Type B pancreatic cell (in vitro differentiated cells): ENCODE data around the gene POC1A. TPM values are rescaled to one million over a fixed set of nuclear protein-coding genes. Genes with fewer than 3 reads are reported as not detected.

ENCODE experiments used
- DNase-seq: peaks from one replicate; pipeline ENCODE4 v3.0.0; 2021; ENCODE audit warnings: mixed read lengths; ENCODE audit not compliant: unreplicated experiment; ENCODE audit errors: extremely low spot score
- H3K27ac Mint-ChIP-seq: 2 replicates; pipeline ENCODE4 v1.8.0; 2021; ENCODE audit warnings: mild to moderate bottlenecking, mixed read lengths
- H3K27me3 Mint-ChIP-seq: 2 replicates; pipeline ENCODE4 v1.8.0; 2021; ENCODE audit warnings: mixed read lengths
- H3K36me3 Mint-ChIP-seq: 2 replicates; pipeline ENCODE4 v1.8.0; 2021; ENCODE audit warnings: mixed read lengths
- H3K4me1 Mint-ChIP-seq: one replicate; pipeline ENCODE4 v1.8.0; 2021; ENCODE audit warnings: mixed read lengths; ENCODE audit not compliant: unreplicated experiment
- H3K4me3 Mint-ChIP-seq: 2 replicates; pipeline ENCODE4 v1.8.0; 2021; ENCODE audit warnings: mild to moderate bottlenecking, mixed read lengths
- H3K9me3 Mint-ChIP-seq: 2 replicates; pipeline ENCODE4 v1.8.0; 2021; ENCODE audit warnings: mixed read lengths
- total RNA-seq: library from RNA; stranded (reverse); gene quantifications from 2 replicates; pipeline ENCODE4 v1.2.1, GENCODE V29; 2021; ENCODE audit warnings: low replicate concordance
- TF ChIP-seq, protein P1 (sequence below): fragments of 200-600 bp; sonication (generic); conservative IDR thresholded peaks from 2 replicates; pipeline ENCODE4 v1.5.0; 2021; ENCODE audit warnings: antibody characterized with exemption, mild to moderate bottlenecking

POC1A gene
- total RNA-seq, 1 donor from 2014 or later: 19.1 TPM

DNA sequence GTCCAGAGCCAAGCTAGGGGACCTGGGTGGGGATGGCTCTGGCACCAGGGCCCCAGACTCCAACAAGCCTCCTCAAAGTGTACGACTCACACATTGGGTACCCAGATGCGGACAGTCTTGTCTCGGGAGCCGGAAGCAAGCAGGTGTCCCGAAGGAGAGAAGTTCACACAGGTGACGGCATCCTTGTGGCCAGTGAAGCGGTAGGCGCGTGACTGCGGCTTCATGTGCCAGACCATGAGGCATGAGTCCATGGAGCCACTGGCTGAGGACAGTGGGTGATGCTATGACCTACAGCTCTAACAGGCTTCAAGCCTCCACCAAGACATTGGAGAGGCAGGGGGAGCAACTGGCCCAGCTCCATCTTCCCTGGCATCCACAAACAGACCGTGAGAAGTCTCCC, 4.5 kb downstream of the POC1A start:
- Mint-ChIP-seq H3K27ac (no peak overlapping the region), H3K9me3 (no peaks in the 10 kb centered on the region), H3K27me3 (no peaks in the 10 kb centered on the region), H3K4me1 (peaks cover 4% of the 10 kb centered on the region), H3K36me3 (no peaks in the 10 kb centered on the region), H3K4me3 (no peak overlapping the region)
- no peak for DNase-seq
- TF ChIP-seq, protein P1, sequence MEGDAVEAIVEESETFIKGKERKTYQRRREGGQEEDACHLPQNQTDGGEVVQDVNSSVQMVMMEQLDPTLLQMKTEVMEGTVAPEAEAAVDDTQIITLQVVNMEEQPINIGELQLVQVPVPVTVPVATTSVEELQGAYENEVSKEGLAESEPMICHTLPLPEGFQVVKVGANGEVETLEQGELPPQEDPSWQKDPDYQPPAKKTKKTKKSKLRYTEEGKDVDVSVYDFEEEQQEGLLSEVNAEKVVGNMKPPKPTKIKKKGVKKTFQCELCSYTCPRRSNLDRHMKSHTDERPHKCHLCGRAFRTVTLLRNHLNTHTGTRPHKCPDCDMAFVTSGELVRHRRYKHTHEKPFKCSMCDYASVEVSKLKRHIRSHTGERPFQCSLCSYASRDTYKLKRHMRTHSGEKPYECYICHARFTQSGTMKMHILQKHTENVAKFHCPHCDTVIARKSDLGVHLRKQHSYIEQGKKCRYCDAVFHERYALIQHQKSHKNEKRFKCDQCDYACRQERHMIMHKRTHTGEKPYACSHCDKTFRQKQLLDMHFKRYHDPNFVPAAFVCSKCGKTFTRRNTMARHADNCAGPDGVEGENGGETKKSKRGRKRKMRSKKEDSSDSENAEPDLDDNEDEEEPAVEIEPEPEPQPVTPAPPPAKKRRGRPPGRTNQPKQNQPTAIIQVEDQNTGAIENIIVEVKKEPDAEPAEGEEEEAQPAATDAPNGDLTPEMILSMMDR: no peak

DNA sequence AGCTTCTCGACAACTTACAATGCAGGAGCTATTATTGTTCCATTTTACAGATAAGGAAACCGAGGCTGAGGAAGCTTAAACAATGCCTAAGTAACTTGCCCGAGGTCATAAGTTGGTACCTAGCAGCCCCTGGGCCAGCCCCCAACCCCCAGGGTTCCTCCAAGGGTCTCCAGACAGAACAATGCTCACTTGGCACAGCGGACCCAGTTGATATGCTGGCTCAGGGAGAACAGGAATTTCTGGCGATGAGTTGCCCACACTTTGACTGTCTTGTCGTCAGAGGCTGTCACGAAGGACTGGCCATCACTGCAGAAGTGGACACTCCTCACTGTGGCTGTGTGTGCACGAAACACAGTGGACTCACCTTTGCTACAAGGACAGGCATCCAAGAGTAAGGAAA, 5.2 kb downstream of the POC1A start:
- H3K27me3 Mint-ChIP-seq: no peaks in the 10 kb centered on the region
- TF ChIP-seq, protein P1: no peak
- no peak overlapping the region for H3K27ac Mint-ChIP-seq
- H3K36me3 Mint-ChIP-seq: no peaks in the 10 kb centered on the region
- H3K4me3 Mint-ChIP-seq: no peak overlapping the region
- H3K4me1 Mint-ChIP-seq: peaks cover 3% of the 10 kb centered on the region
- no peak for DNase-seq
- H3K9me3 Mint-ChIP-seq: no peaks in the 10 kb centered on the region

DNA sequence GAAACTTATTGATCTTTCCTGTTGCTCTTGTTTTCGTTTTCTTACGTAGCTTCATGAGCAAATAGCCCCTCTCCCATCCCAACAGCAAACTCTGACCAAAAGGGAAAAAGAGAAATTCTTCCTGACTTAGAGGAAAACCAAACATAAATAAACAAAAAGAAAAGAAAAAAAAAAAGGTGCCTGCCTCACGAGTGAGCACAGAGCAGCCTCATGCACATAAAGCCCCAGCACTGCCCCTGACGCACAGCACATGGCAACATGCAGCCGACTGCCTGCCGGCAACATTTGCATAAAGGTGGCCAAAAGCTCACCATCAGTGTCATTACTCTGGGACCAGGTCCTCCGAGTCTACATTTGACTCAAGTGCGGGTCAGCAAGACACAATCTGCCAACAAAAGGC, 6.4 kb downstream of the POC1A start:
- H3K9me3 Mint-ChIP-seq: no peaks in the 10 kb centered on the region
- H3K4me1 Mint-ChIP-seq: no peaks in the 10 kb centered on the region
- H3K27ac Mint-ChIP-seq: no peak overlapping the region
- DNase-seq: no peak
- H3K4me3 Mint-ChIP-seq: no peak overlapping the region
- H3K27me3 Mint-ChIP-seq: no peaks in the 10 kb centered on the region
- TF ChIP-seq, protein P1: no peak
- no peaks in the 10 kb centered on the region for H3K36me3 Mint-ChIP-seq

DNA sequence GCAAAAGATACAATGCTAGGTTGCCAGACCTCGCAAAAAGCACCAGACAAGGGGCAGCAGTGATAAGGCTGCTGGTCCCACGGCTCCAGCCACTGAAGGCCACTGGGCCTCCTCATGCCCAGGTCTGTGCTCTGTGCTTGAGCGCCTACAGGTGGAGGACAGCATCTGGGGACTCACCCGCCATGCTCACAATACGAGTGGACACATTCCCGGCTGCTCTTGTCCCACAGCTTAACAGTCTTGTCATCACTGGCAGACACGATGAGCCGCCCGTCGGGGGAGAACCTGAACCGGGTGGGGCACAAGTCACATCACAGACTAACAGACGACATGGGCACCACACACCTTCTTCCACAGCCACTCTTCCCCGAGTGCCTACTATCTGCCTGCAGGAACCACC, 7.4 kb downstream of the POC1A start:
- DNase-seq: no peak
- Mint-ChIP-seq H3K9me3 (no peaks in the 10 kb centered on the region), H3K4me3 (no peak overlapping the region), H3K4me1 (no peaks in the 10 kb centered on the region), H3K27me3 (no peaks in the 10 kb centered on the region), H3K27ac (no peak overlapping the region), H3K36me3 (no peaks in the 10 kb centered on the region)
- TF ChIP-seq, protein P1: no peak

DNA sequence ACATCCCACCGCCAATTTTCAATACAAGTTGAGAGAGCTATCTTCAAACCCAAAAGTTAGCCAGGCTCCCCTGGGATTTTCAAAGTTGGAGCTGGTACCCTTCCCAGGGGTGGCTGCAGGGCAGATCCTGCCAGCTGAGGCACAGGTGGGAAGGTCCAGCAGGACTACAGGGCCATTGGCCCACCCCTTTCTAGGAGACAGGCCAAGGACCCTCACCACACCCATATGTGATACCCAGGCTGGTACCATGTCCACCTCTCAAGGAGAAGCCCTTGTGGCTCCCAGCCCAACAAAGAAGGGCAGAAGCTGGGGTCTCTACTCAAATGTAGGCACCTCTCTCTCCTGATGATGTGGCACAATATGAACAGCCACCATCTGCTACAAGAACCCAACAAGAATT, 8.0 kb downstream of the POC1A start:
- no peaks in the 10 kb centered on the region for H3K36me3 Mint-ChIP-seq
- no peaks in the 10 kb centered on the region for H3K27me3 Mint-ChIP-seq
- TF ChIP-seq, protein P1: no peak
- H3K4me3 Mint-ChIP-seq: no peak overlapping the region
- no peaks in the 10 kb centered on the region for H3K4me1 Mint-ChIP-seq
- no peak for DNase-seq
- H3K9me3 Mint-ChIP-seq: no peaks in the 10 kb centered on the region
- no peak overlapping the region for H3K27ac Mint-ChIP-seq

DNA sequence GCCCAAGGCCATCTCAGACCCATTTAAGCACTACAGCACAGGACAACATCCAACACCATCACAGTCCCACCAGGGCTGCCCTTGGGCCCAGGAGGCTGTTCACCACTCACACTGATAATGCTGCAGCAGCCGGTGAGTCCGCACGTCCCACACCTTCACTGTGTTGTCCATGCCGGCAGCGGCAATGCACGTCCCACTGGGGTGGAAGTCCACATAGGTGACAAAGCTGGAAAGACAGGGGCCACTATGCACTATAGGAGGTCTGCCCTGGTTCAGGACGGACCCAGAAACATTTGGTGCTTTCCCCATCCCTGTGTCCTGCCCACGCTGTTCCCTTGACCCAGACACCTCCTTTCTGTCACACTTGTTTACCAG, 8.5 kb downstream of the POC1A start:
- TF ChIP-seq, protein P1: no peak
- Mint-ChIP-seq H3K36me3 (no peaks in the 10 kb centered on the region), H3K4me1 (no peaks in the 10 kb centered on the region), H3K4me3 (no peak overlapping the region), H3K9me3 (no peaks in the 10 kb centered on the region), H3K27ac (no peak overlapping the region), H3K27me3 (no peaks in the 10 kb centered on the region)
- no peak for DNase-seq
